Measurements from ENCODE around the gene RPS6KA4. TPM values are rescaled to one million over a fixed set of nuclear protein-coding genes. Genes with fewer than 3 reads are reported as not detected.

RPS6KA4 gene
- total RNA-seq, 1 donor, result 39.4 TPM

GRCh38 chr11:64400102-64400501 lies 41.1 kb downstream of the RPS6KA4 start:
- Histone ChIP-seq H3K9me3 (ENCODE audit: low read depth, low read length) (no peaks in the 10 kb centered on the region), H3K4me2 (ENCODE audit: insufficient read depth, low read length) (no peak overlapping the region), H3K4me3 (ENCODE audit: insufficient read depth, low read length) (no peak overlapping the region), H3K4me1 (ENCODE audit: insufficient read depth, low read length) (no peaks in the 10 kb centered on the region), H3K36me3 (ENCODE audit: insufficient read depth, low read length) (no peaks in the 10 kb centered on the region), H3K27ac (ENCODE audit: low read depth, low read length) (no peak overlapping the region), H3K27me3 (ENCODE audit: insufficient read depth, low read length) (peaks cover 20% of the 10 kb centered on the region), H3K79me2 (ENCODE audit: insufficient read depth, low read length) (no peaks in the 10 kb centered on the region), H2AFZ (ENCODE audit: low read length) (no peak overlapping the region), H4K20me1 (ENCODE audit: insufficient read depth, low read length) (no peaks in the 10 kb centered on the region)
- no peak for DNase-seq (ENCODE audit: insufficient read length, low spot score, missing footprints)
- no peak for TF ChIP-seq CTCF (IDR thresholded peaks at IDR 0.05; ENCODE audit: extremely low read depth, low read depth, low read length)

- no peaks in the 10 kb centered on the region for H3K79me2 ChIP-seq (ENCODE audit: insufficient read depth, low read length)
These were observed 41.7 kb downstream of the RPS6KA4 start for GRCh38 chr11:64400667-64401066.

GRCh38 chr11:64401775-64402174 lies 42.8 kb downstream of the RPS6KA4 start:
- H3K4me1 ChIP-seq (ENCODE audit: insufficient read depth, low read length), result no peaks in the 10 kb centered on the region
- H3K79me2 ChIP-seq (ENCODE audit: insufficient read depth, low read length), result no peaks in the 10 kb centered on the region
- no peak for TF ChIP-seq CTCF (IDR thresholded peaks at IDR 0.05; ENCODE audit: extremely low read depth, low read depth, low read length)
- no peaks in the 10 kb centered on the region for H4K20me1 ChIP-seq (ENCODE audit: insufficient read depth, low read length)
- no peak overlapping the region for H3K4me2 ChIP-seq (ENCODE audit: insufficient read depth, low read length)
- H3K27me3 ChIP-seq (ENCODE audit: insufficient read depth, low read length), result peaks cover 16% of the 10 kb centered on the region
- no peaks in the 10 kb centered on the region for H3K36me3 ChIP-seq (ENCODE audit: insufficient read depth, low read length)
- no peak overlapping the region for H3K4me3 ChIP-seq (ENCODE audit: insufficient read depth, low read length)
- H3K9me3 ChIP-seq (ENCODE audit: low read depth, low read length), result no peaks in the 10 kb centered on the region
- H2AFZ ChIP-seq (ENCODE audit: low read length), result no peak overlapping the region
- DNase-seq (ENCODE audit: insufficient read length, low spot score, missing footprints), result no peak
- H3K27ac ChIP-seq (ENCODE audit: low read depth, low read length), result no peak overlapping the region

More at GRCh38 chr11:64400667-64401066, 41.7 kb downstream of the RPS6KA4 start:
- Histone ChIP-seq H3K4me2 (ENCODE audit: insufficient read depth, low read length) (no peak overlapping the region), H4K20me1 (ENCODE audit: insufficient read depth, low read length) (no peaks in the 10 kb centered on the region), H2AFZ (ENCODE audit: low read length) (no peak overlapping the region), H3K36me3 (ENCODE audit: insufficient read depth, low read length) (no peaks in the 10 kb centered on the region), H3K27me3 (ENCODE audit: insufficient read depth, low read length) (peaks cover 19% of the 10 kb centered on the region), H3K4me3 (ENCODE audit: insufficient read depth, low read length) (no peak overlapping the region), H3K4me1 (ENCODE audit: insufficient read depth, low read length) (no peaks in the 10 kb centered on the region), H3K27ac (ENCODE audit: low read depth, low read length) (no peak overlapping the region), H3K9me3 (ENCODE audit: low read depth, low read length) (no peaks in the 10 kb centered on the region)
- TF ChIP-seq CTCF (IDR thresholded peaks at IDR 0.05; ENCODE audit: extremely low read depth, low read depth, low read length), result no peak
- DNase-seq (ENCODE audit: insufficient read length, low spot score, missing footprints), result no peak

GRCh38 chr11:64403106-64403505 lies 44.1 kb downstream of the RPS6KA4 start:
- DNase-seq (ENCODE audit: insufficient read length, low spot score, missing footprints), result no peak
- no peaks in the 10 kb centered on the region for H3K9me3 ChIP-seq (ENCODE audit: low read depth, low read length)
- H3K4me3 ChIP-seq (ENCODE audit: insufficient read depth, low read length), result no peak overlapping the region

More at GRCh38 chr11:64403106-64403505, 44.1 kb downstream of the RPS6KA4 start:
- Histone ChIP-seq H3K27me3 (ENCODE audit: insufficient read depth, low read length) (peaks cover 16% of the 10 kb centered on the region), H3K36me3 (ENCODE audit: insufficient read depth, low read length) (no peaks in the 10 kb centered on the region), H3K27ac (ENCODE audit: low read depth, low read length) (no peak overlapping the region), H4K20me1 (ENCODE audit: insufficient read depth, low read length) (no peaks in the 10 kb centered on the region), H3K79me2 (ENCODE audit: insufficient read depth, low read length) (no peaks in the 10 kb centered on the region), H2AFZ (ENCODE audit: low read length) (no peak overlapping the region), H3K4me2 (ENCODE audit: insufficient read depth, low read length) (no peak overlapping the region), H3K4me1 (ENCODE audit: insufficient read depth, low read length) (no peaks in the 10 kb centered on the region)
- no peak for TF ChIP-seq CTCF (IDR thresholded peaks at IDR 0.05; ENCODE audit: extremely low read depth, low read depth, low read length)

Measured in osteoblast (primary cell).